Common myeloid progenitor, CD34-positive (primary cell): ENCODE results near the gene MYH6.

Experiments used
- CTCF ChIA-PET: fragments of 350-600 bp; sonication (Branson Sonifier 250); formaldehyde crosslinking; loops from one replicate; lab custom pipeline; 2021; ENCODE audit warnings: antibody characterized with exemption; lab: Charles Lee
- POLR2A ChIA-PET: fragments of 350-600 bp; sonication (Branson Sonifier 250); formaldehyde crosslinking; loops from one replicate; lab custom pipeline; 2021; ENCODE audit warnings: antibody characterized with exemption; lab: Charles Lee
- DNase-seq, 3 donors: peaks; one replicate each; pipeline versions ENCODE4 v3.0.0 to v3.0.0-alpha.2; 2013
- H3K27ac ChIP-seq, 2 experiments: 1 replicate in 1 of 2; 2 replicates in 1 of 2; pipeline ENCODE4 v1.7.0; 2013; ENCODE audit warnings: inconsistent platforms in 2 of 2, low read length in 2 of 2, mild to moderate bottlenecking in 2 of 2, low read depth in 1 of 2, moderate library complexity in 1 of 2; ENCODE audit not compliant: severe bottlenecking in 2 of 2, insufficient read depth in 1 of 2, poor library complexity in 1 of 2
- H3K27me3 ChIP-seq, 5 experiments: replicated peaks in 2 of 5; 1 replicate in 3 of 5; 2 replicates in 2 of 5; pipeline versions ENCODE4 v1.6.1 to v1.7.0; 2013; ENCODE audit warnings: low read length in 4 of 5, mild to moderate bottlenecking in 2 of 5, moderate library complexity in 2 of 5, inconsistent platforms in 1 of 5; ENCODE audit not compliant: insufficient read depth in 5 of 5, control insufficient read depth in 4 of 5
- H3K36me3 ChIP-seq, 4 experiments: 1 replicate in 2 of 4; 2 replicates in 2 of 4; pipeline versions ENCODE4 v1.6.1 to v1.7.0; 2013; ENCODE audit warnings: low read length in 3 of 4, control low read depth in 1 of 4, mild to moderate bottlenecking in 1 of 4; ENCODE audit not compliant: control insufficient read depth in 4 of 4, insufficient read depth in 4 of 4
- H3K4me1 ChIP-seq, 4 experiments: 1 replicate in 3 of 4; 2 replicates in 1 of 4; pipeline versions ENCODE4 v1.6.1 to v1.7.1; 2013; ENCODE audit warnings: low read length in 3 of 4, mild to moderate bottlenecking in 3 of 4, control low read depth in 1 of 4, inconsistent platforms in 1 of 4, moderate library complexity in 1 of 4; ENCODE audit not compliant: control insufficient read depth in 4 of 4, insufficient read depth in 4 of 4; ENCODE audit errors: control extremely low read depth in 1 of 4
- H3K4me3 ChIP-seq, 7 experiments: 1 replicate in 4 of 7; 2 replicates in 3 of 7; pipeline versions ENCODE4 v1.5.1 to v1.7.0; 2013; ENCODE audit warnings: mild to moderate bottlenecking in 7 of 7, low read length in 6 of 7, moderate library complexity in 6 of 7, inconsistent platforms in 2 of 7, low read depth in 2 of 7, control low read depth in 1 of 7; ENCODE audit not compliant: insufficient read depth in 4 of 7, control insufficient read depth in 1 of 7; ENCODE audit errors: extremely low read depth in 1 of 7
- H3K9me3 ChIP-seq, 5 experiments: 1 replicate in 4 of 5; 2 replicates in 1 of 5; pipeline versions ENCODE4 v1.6.1 to v1.7.1; 2013; ENCODE audit warnings: low read length in 4 of 5, mild to moderate bottlenecking in 2 of 5, inconsistent platforms in 1 of 5, low read depth in 1 of 5, moderate library complexity in 1 of 5; ENCODE audit not compliant: control insufficient read depth in 4 of 5, insufficient read depth in 2 of 5; ENCODE audit errors: control extremely low read depth in 1 of 5
- WGBS: methylation state at CpG from one replicate; pipeline ENCODE4 v1.1.5; 2013; ENCODE audit not compliant: insufficient coverage; 5-methylcytosine and 5-hydroxymethylcytosine counted together

MYH6 gene

GRCh38 chr14:23408307-23408630 lies 196 bp upstream of the MYH6 start:
- no peaks in the 10 kb centered on the region for H3K9me3 ChIP-seq
- no peak overlapping the region for H3K27ac ChIP-seq
- WGBS = 91% methylated on average over 5 of the region's 5 CpGs
- ChIA-PET CTCF (interaction anchor here (0.6 kb wide), 1 partner anchor 16 kb away, joined by 4 read pairs; no protein-coding TSS in a partner anchor), POLR2A (no interaction called here)
- DNase-seq = no peak
- no peaks in the 10 kb centered on the region for H3K4me1 ChIP-seq
- H3K36me3 ChIP-seq = no peaks in the 10 kb centered on the region
- no peak overlapping the region for H3K4me3 ChIP-seq
- no peaks in the 10 kb centered on the region for H3K27me3 ChIP-seq

- DNase-seq = no peak
- Histone ChIP-seq H3K9me3 (no peaks in the 10 kb centered on the region), H3K27me3 (no peaks in the 10 kb centered on the region), H3K4me1 (no peaks in the 10 kb centered on the region), H3K27ac (no peak overlapping the region), H3K36me3 (no peaks in the 10 kb centered on the region), H3K4me3 (no peak overlapping the region)
- 96% methylated on average over 13 of the region's 15 CpGs for WGBS
- ChIA-PET CTCF (interaction anchor here (1.0 kb wide), 1 partner anchor 33 kb away, joined by 3 read pairs; no protein-coding TSS in a partner anchor), POLR2A (no interaction called here)
Observed at GRCh38 chr14:23406725-23407355, 1.2 kb downstream of the MYH6 start.

GRCh38 chr14:23406244-23406643 lies 1.8 kb downstream of the MYH6 start:
- H3K36me3 ChIP-seq = no peaks in the 10 kb centered on the region
- DNase-seq = no peak
- ChIA-PET POLR2A (no interaction called here), CTCF (interaction anchor here (1.0 kb wide), 1 partner anchor 32 kb away, joined by 3 read pairs; no protein-coding TSS in a partner anchor)
- H3K4me3 ChIP-seq = no peak overlapping the region
- no peak overlapping the region for H3K27ac ChIP-seq
- WGBS = 92% methylated on average over 4 of the region's 4 CpGs
- no peaks in the 10 kb centered on the region for H3K4me1 ChIP-seq
- no peaks in the 10 kb centered on the region for H3K27me3 ChIP-seq
- H3K9me3 ChIP-seq = no peaks in the 10 kb centered on the region

- no peak for DNase-seq
- no peaks in the 10 kb centered on the region for H3K9me3 ChIP-seq
- no peaks in the 10 kb centered on the region for H3K36me3 ChIP-seq
- H3K4me3 ChIP-seq = no peak overlapping the region
- POLR2A ChIA-PET = no interaction called here
- no peaks in the 10 kb centered on the region for H3K27me3 ChIP-seq
- H3K4me1 ChIP-seq = no peaks in the 10 kb centered on the region
- CTCF ChIA-PET = interaction anchor here (1.0 kb wide), 1 partner anchor 32 kb away, joined by 3 read pairs; no protein-coding TSS in a partner anchor
- WGBS = 79% methylated on average over 12 of the region's 13 CpGs
- no peak overlapping the region for H3K27ac ChIP-seq
Observed at GRCh38 chr14:23405516-23406025, 2.5 kb downstream of the MYH6 start.

- Histone ChIP-seq H3K4me3 (no peak overlapping the region), H3K36me3 (no peaks in the 10 kb centered on the region), H3K27ac (no peak overlapping the region), H3K4me1 (no peaks in the 10 kb centered on the region), H3K9me3 (no peaks in the 10 kb centered on the region), H3K27me3 (no peaks in the 10 kb centered on the region)
- no peak for DNase-seq
- ChIA-PET POLR2A (no interaction called here), CTCF (no interaction called here)
- 94% methylated on average over 10 of the region's 10 CpGs for WGBS
Observed at GRCh38 chr14:23405096-23405495, 3.0 kb downstream of the MYH6 start.

- CTCF ChIA-PET = no interaction called here
- Histone ChIP-seq H3K36me3 (no peaks in the 10 kb centered on the region), H3K27ac (no peak overlapping the region), H3K27me3 (no peaks in the 10 kb centered on the region), H3K4me1 (no peaks in the 10 kb centered on the region), H3K9me3 (no peaks in the 10 kb centered on the region), H3K4me3 (no peak overlapping the region)
- WGBS = 92% methylated on average over 11 of the region's 14 CpGs
- POLR2A ChIA-PET = no interaction called here
- DNase-seq = no peak
Observed at GRCh38 chr14:23404331-23404900, 3.7 kb downstream of the MYH6 start.

GRCh38 chr14:23403908-23404307 lies 4.2 kb downstream of the MYH6 start:
- no peaks in the 10 kb centered on the region for H3K36me3 ChIP-seq
- no peaks in the 10 kb centered on the region for H3K4me1 ChIP-seq
- H3K9me3 ChIP-seq = no peaks in the 10 kb centered on the region
- POLR2A ChIA-PET = no interaction called here
- CTCF ChIA-PET = no interaction called here
- no peaks in the 10 kb centered on the region for H3K27me3 ChIP-seq
- no peak overlapping the region for H3K4me3 ChIP-seq
- no CpG with 5 or more reads among the region's 4 CpGs for WGBS
- H3K27ac ChIP-seq = no peak overlapping the region
- no peak for DNase-seq
